HG03045 (cell line): ENCODE measurements around the gene NKX2-3.

ENCODE experiments used
- ATAC-seq: cut with Tn5 transposase; IDR thresholded peaks from one replicate; pipeline ENCODE4 v1.9.1; 2021; ENCODE audit warnings: mild to moderate bottlenecking, moderate library complexity; ENCODE audit not compliant: unreplicated experiment

NKX2-3 gene

GRCh38 chr10:99573790-99574189 lies 41.0 kb downstream of the NKX2-3 start:
- no peak for ATAC-seq

GRCh38 chr10:99579971-99580370 lies 47.2 kb downstream of the NKX2-3 start:
- no peak for ATAC-seq

- ATAC-seq, result no peak
These were observed 49.6 kb downstream of the NKX2-3 start for GRCh38 chr10:99582255-99582770.

GRCh38 chr10:99583687-99584086 lies 50.9 kb downstream of the NKX2-3 start:
- no peak for ATAC-seq
